Measurements from ENCODE around the gene FABP1.

FABP1 gene

GRCh38 chr2:88081924-88082608, 45.8 kb downstream of the FABP1 start:
- no peak for DNase-seq (ENCODE audit: low read depth, low spot score)
- in situ Hi-C loops (cut with HindIII; ENCODE audit: low sequenced_read_pairs) = no loop called here
- no peak overlapping the region for H3K4me3 ChIP-seq (ENCODE audit: low read depth, low read length)
- no peak for TF ChIP-seq CTCF (IDR thresholded peaks at IDR 0.05; ENCODE audit: low read depth, low read length)

- no peak overlapping the region for H3K4me3 ChIP-seq (ENCODE audit: low read depth, low read length)
- TF ChIP-seq CTCF (IDR thresholded peaks at IDR 0.05; ENCODE audit: low read depth, low read length) = no peak
- in situ Hi-C loops (cut with HindIII; ENCODE audit: low sequenced_read_pairs) = no loop called here
- no peak for DNase-seq (ENCODE audit: low read depth, low spot score)
These were observed 47.3 kb downstream of the FABP1 start for GRCh38 chr2:88080545-88080944.

- in situ Hi-C loops (cut with HindIII; ENCODE audit: low sequenced_read_pairs) = no loop called here
- no peak for TF ChIP-seq CTCF (IDR thresholded peaks at IDR 0.05; ENCODE audit: low read depth, low read length)
These were observed 49.2 kb downstream of the FABP1 start for GRCh38 chr2:88078643-88079172.

GRCh38 chr2:88077080-88077479, 50.8 kb downstream of the FABP1 start:
- H3K4me3 ChIP-seq (ENCODE audit: low read depth, low read length) = no peak overlapping the region
- no peak for TF ChIP-seq CTCF (IDR thresholded peaks at IDR 0.05; ENCODE audit: low read depth, low read length)
- in situ Hi-C loops (cut with HindIII; ENCODE audit: low sequenced_read_pairs) = no loop called here
- DNase-seq (ENCODE audit: low read depth, low spot score) = no peak

More at GRCh38 chr2:88078643-88079172, 49.2 kb downstream of the FABP1 start:
- H3K4me3 ChIP-seq (ENCODE audit: low read depth, low read length) = no peak overlapping the region
- DNase-seq (ENCODE audit: low read depth, low spot score) = no peak

GRCh38 chr2:88074854-88075292, 53.0 kb downstream of the FABP1 start:
- no peak overlapping the region for H3K4me3 ChIP-seq (ENCODE audit: low read depth, low read length)
- in situ Hi-C loops (cut with HindIII; ENCODE audit: low sequenced_read_pairs) = no loop called here
- DNase-seq (ENCODE audit: low read depth, low spot score) = peak; percentile 35
- no peak for TF ChIP-seq CTCF (IDR thresholded peaks at IDR 0.05; ENCODE audit: low read depth, low read length)

GRCh38 chr2:88074150-88074549, 53.7 kb downstream of the FABP1 start:
- no peak for TF ChIP-seq CTCF (IDR thresholded peaks at IDR 0.05; ENCODE audit: low read depth, low read length)
- DNase-seq (ENCODE audit: low read depth, low spot score) = no peak
- H3K4me3 ChIP-seq (ENCODE audit: low read depth, low read length) = no peak overlapping the region
- in situ Hi-C loops (cut with HindIII; ENCODE audit: low sequenced_read_pairs) = no loop called here

All from astrocyte of the spinal cord (primary cell).